Measurements from ENCODE around the gene KIF1B.
A peak's percentile ranks its signal among the peaks of the same experiment; 100 is the strongest.
"Not testable (repeated sequence)": the region's sequence is repeated elsewhere in the genome, so short reads cannot be mapped to it uniquely, and the experiment has no call there.

Gene KIF1B

DNA sequence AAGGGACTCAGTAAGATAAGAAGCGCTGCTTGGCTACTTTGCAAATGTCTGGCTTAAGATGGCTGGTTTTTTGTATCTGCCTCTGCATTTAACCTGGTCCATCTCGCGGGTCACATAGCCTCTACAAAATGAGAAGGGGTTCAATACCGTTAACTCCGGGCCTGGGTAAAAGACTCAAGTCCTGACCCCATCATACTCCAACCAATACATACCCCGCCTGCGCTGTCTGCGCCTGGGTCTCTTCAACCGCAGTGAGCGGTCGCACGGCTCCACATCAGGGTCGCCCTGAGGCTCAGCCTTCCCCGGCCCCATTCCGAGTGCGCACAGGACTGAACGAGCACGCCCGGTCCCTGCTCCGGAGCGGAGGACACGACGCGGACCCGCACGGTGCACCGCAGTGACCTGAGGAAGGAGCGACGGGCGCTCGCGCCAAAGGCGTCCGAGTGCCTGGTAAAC, 187.9 kb downstream of the KIF1B start:
- peak; percentile 24 for ATAC-seq (ENCODE audit: low read depth)
- Mint-ChIP-seq H3K9me3 (no peaks in the 10 kb centered on the region), H3K27me3 (no peaks in the 10 kb centered on the region), H3K4me1 (peaks cover 11% of the 10 kb centered on the region), H3K36me3 (peaks cover 6% of the 10 kb centered on the region), H3K4me3 (peak overlapping the region; percentile 91), H3K27ac (peak overlapping the region; percentile 81)
- no peak for DNase-seq (ENCODE audit: low spot score in 2 of 2)

DNA sequence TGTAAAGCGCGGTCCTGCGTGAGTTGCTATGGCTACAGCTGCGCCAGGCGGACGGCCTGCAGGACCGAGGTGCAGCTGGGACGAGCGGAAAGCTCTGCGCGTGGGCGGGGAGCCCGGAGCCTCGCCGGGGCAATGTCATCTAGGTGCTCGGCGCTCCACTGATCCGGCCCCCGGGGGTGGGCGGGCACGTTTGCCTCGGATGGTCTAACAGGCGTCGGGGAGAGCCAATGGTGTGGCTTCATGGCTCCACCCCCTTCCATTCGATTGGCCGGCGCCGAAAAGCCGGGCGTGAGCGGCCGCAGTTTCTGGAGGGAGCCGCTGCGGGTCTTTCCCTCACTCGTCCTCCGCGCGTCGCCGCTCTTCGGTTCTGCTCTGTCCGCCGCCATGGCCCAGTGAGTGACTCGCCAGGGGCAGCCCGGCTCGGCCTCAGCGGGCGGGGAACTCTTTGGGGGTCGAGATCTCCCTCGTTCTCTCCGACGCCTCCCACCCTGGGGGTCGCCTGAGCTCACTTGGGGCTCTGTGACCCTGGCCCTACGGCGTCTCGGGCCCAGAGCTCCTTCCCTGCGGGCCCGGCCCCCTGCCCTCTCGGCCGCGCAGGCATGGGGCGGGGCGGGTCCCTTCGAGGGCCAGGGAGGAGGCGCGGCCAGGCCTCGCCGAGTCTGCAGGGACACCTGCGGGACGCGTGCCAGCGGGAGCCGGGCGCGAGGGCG, 188.5 kb downstream of the KIF1B start, which contains the start of gene PGD:
Gene PGD, plus strand, starts transcription at position 331 of the 710 bp plus-strand sequence. Its CDS starts 54 bp downstream, at position 385.
- ATAC-seq (ENCODE audit: low read depth) (peak; percentile 91), DNase-seq (ENCODE audit: low spot score in 2 of 2) (peak; percentile 88 to 94)
- Mint-ChIP-seq H3K27me3 (no peaks in the 10 kb centered on the region), H3K9me3 (no peaks in the 10 kb centered on the region), H3K4me1 (peaks cover 11% of the 10 kb centered on the region), H3K4me3 (peak within 1 kb of the TSS; percentile 93), H3K36me3 (peaks cover 8% of the 10 kb centered on the region), H3K27ac (peak within 1 kb of the TSS; percentile 81)

DNA sequence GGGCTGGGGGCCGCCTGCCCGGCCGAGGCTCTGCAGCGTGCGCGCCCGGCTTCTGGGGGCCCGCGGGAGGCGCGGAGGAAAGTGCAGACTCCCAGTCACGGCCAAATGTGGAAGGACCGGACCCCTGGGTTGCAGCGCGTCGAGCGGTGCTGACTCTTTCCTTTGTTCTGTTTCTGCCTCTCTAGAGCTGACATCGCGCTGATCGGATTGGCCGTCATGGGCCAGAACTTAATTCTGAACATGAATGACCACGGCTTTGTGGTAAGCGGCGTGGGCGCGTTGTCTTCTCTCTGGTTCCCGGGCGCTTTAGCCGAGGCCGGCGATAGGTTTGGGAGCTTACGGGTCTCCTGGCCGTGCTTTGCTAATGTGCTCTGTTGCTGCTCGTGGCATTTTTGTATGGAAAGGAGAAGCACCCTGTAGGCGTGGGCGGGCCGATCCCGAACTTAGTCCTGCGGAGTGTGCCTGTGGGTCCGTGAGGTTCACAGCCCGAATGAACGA, 189.1 kb downstream of the KIF1B start:
- Mint-ChIP-seq H3K27me3 (no peaks in the 10 kb centered on the region), H3K4me1 (peaks cover 11% of the 10 kb centered on the region), H3K36me3 (peaks cover 10% of the 10 kb centered on the region), H3K27ac (peak overlapping the region; percentile 62), H3K9me3 (no peaks in the 10 kb centered on the region), H3K4me3 (peak overlapping the region; percentile 93)
- no peak for DNase-seq (ENCODE audit: low spot score in 2 of 2)
- no peak for ATAC-seq (ENCODE audit: low read depth)

DNA sequence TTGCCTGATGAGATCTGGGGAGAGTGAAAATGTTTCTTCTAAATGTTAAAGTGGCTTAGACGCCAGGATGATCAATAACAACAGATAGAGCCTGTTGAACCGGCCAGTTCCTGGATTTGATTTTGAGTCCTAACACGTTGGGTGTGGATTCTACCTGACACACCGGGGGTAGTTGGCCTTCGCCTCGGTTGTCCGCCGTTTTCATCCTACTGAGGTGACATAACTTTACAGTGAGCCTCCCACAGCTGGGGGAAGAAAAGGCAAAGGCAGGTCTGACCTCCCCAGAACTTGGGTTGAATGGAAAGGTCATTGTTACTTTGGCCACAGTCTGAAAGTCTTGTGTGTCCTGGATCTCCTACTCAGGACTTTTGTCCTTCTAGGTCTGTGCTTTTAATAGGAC, 189.6 kb downstream of the KIF1B start:
- H3K27ac Mint-ChIP-seq: peak overlapping the region; percentile 62
- H3K9me3 Mint-ChIP-seq: no peaks in the 10 kb centered on the region
- H3K36me3 Mint-ChIP-seq: peaks cover 10% of the 10 kb centered on the region
- ATAC-seq (ENCODE audit: low read depth) (no peak), DNase-seq (ENCODE audit: low spot score in 2 of 2) (no peak)
- H3K4me3 Mint-ChIP-seq: peak overlapping the region; percentile 93
- H3K4me1 Mint-ChIP-seq: peaks cover 11% of the 10 kb centered on the region
- H3K27me3 Mint-ChIP-seq: no peaks in the 10 kb centered on the region

DNA sequence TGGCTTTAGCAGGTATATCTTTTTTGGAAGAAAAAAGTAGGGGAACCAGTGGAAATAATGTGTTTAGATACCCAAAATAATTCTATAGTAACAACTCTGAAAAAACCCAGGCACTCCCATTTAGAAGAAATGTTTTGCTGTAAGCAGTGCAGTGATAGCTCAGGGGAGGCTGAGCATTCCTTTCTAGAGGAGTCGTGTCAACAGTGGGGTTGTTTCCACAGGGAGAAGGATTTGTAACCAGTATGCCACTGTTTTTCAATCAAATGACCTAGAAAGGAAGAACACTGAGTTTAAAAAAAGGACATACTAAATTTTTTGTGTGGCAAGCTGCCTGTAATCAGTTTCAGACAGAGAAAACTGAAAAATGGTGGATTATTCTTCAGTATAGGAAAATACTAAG, 190.9 kb downstream of the KIF1B start:
- Mint-ChIP-seq H3K36me3 (peaks cover 10% of the 10 kb centered on the region), H3K27ac (no peak overlapping the region), H3K9me3 (no peaks in the 10 kb centered on the region), H3K4me3 (no peak overlapping the region), H3K27me3 (no peaks in the 10 kb centered on the region), H3K4me1 (peaks cover 11% of the 10 kb centered on the region)
- no peak for ATAC-seq (ENCODE audit: low read depth)
- no peak for DNase-seq (ENCODE audit: low spot score in 2 of 2)

DNA sequence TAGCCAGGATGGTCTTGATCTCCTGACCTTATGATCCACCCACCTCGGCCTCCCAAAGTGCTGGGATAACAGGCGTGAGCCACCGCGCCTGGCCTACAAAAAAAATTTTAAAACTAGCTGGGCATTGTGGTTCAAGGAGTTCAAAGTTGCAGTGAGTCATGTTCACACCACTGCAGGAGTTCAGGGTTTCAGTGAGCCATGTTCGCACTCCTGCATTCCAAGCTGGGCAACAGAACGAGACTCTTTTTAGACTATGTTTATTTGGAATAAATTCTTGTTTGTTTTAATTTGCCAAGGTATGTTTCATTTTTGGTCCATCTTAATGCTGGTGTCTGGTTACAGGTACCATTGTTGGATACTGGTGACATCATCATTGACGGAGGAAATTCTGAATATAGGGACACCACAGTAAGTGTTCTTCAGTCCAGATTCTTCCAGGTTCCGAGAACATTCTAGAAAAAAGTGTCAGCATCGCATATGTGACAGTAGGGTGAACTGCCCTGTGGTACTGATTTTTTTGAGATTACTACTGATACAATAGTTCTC, 192.4 kb downstream of the KIF1B start:
- Mint-ChIP-seq H3K9me3 (no peaks in the 10 kb centered on the region), H3K27me3 (no peaks in the 10 kb centered on the region), H3K4me3 (no peak overlapping the region), H3K4me1 (peaks cover 7% of the 10 kb centered on the region), H3K27ac (no peak overlapping the region), H3K36me3 (peaks cover 17% of the 10 kb centered on the region)
- DNase-seq (ENCODE audit: low spot score in 2 of 2): no peak
- no peak for ATAC-seq (ENCODE audit: low read depth)

DNA sequence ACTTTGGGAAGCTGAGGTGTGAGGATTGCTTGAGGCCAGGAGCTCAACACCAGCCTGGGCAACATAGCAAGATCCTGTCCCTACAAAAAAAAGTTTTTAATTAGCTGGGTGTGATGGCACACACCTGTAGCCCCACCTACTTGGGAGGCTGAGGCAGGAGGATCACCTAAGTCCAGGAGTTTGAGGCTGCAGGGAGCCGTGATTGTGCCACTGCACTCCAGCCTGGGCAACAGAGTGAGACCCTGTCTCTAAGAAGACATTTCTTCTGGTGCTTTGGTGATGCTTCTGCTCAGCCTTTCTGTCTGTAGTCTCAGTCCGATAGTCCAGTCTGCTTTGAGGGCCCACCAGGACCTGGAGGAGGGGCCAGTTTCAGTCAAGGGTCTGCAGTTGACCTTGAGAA, 196.8 kb downstream of the KIF1B start:
- Mint-ChIP-seq H3K4me1 (no peaks in the 10 kb centered on the region), H3K9me3 (no peaks in the 10 kb centered on the region), H3K36me3 (peaks cover 31% of the 10 kb centered on the region), H3K27ac (no peak overlapping the region), H3K27me3 (no peaks in the 10 kb centered on the region), H3K4me3 (no peak overlapping the region)
- no peak for ATAC-seq (ENCODE audit: low read depth)
- no peak for DNase-seq (ENCODE audit: low spot score in 2 of 2)

DNA sequence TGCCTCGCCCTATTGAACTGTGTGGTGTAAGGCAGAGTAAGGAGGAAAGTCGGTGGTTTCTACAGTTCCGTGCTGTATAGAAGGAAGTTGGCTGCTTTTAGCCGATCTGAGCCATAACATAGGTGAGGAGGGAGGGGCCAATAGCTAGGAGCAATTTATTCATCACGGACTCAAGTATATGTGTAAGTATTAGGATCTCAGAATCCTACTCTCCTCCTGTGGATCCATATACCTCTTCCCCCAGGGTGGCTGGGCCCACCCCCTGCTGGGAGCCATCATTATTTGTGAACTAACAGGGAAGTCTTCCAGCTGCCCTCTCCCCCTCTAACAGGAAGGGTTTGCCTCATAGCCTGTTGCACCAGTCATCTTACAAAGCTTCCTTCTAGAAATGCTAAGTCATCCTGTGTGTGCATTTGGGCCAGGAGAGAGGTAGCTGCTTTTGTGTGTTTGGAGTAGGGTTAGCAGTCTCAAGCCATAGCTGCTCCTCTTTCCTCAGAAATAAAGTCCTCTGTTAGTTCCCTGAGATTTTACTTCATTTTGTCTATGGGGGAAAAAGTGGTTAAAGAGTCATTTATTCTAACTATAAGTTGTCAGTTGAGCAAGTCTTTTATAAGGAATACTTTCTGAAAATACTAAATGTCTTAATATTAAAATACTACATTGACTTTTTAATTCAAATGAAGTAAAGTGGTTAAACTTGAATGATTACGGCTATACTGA, 205.0 kb downstream of the KIF1B start:
- Mint-ChIP-seq H3K4me1 (no peaks in the 10 kb centered on the region), H3K27me3 (no peaks in the 10 kb centered on the region), H3K9me3 (no peaks in the 10 kb centered on the region), H3K4me3 (no peak overlapping the region), H3K27ac (peak overlapping the region; percentile 82), H3K36me3 (peaks cover 56% of the 10 kb centered on the region)
- ATAC-seq (ENCODE audit: low read depth) (no peak), DNase-seq (ENCODE audit: low spot score in 2 of 2) (no peak)

DNA sequence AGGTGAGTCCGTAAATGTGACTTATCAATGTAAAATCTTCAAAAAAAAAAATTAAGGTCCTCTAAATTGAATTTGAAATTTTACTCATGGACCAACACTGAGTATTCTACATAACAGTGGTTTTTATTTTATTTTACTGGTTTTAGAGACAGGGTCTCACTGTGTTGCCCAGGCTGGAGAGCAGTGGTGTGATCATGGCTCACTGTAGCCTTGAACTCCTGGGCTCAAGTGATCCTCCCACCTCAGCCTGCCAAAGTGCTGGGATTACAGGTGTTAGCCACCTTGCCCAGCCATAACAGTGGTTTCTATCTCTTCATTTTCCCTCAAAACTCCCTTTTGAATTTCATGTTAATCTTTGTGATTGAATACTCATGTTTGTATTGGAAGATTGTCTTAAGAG, 205.6 kb downstream of the KIF1B start:
- not testable (repeated sequence) for H3K27me3 Mint-ChIP-seq; H3K4me3 Mint-ChIP-seq; DNase-seq (ENCODE audit: low spot score in 2 of 2); H3K9me3 Mint-ChIP-seq; H3K4me1 Mint-ChIP-seq; ATAC-seq (ENCODE audit: low read depth); H3K27ac Mint-ChIP-seq
- peaks cover 55% of the 10 kb centered on the region for H3K36me3 Mint-ChIP-seq

DNA sequence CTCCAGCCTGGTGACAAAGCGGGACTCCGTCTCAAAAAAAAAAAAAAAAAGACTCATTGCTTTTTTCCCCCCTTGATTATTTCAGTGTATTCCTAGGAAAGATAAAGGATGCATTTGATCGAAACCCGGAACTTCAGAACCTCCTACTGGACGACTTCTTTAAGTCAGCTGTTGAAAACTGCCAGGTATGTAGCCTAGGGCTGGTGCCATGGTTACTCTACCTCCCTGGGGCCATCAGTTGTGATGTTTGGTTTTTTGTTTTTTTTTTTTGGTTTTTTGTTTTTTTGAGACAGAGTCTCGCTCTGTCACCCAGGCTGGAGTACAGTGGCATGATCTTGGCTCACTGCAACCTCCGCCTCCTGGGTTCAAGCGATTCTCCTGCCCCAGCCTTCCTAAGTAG, 208.4 kb downstream of the KIF1B start:
- peaks cover 34% of the 10 kb centered on the region for H3K36me3 Mint-ChIP-seq
- not testable (repeated sequence) for H3K4me3 Mint-ChIP-seq; H3K27me3 Mint-ChIP-seq; DNase-seq (ENCODE audit: low spot score in 2 of 2); H3K4me1 Mint-ChIP-seq; ATAC-seq (ENCODE audit: low read depth); H3K27ac Mint-ChIP-seq; H3K9me3 Mint-ChIP-seq

DNA sequence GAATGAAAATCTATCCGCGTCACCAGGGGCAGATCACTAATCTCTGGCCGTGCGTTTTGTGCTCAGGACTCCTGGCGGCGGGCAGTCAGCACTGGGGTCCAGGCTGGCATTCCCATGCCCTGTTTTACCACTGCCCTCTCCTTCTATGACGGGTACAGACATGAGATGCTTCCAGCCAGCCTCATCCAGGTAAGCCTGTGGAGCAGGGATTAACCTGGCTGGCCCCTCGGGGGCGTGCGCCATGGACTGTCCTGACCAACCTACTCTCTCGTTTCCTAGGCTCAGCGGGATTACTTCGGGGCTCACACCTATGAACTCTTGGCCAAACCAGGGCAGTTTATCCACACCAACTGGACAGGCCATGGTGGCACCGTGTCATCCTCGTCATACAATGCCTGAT, 209.0 kb downstream of the KIF1B start:
- H3K36me3 Mint-ChIP-seq: peaks cover 30% of the 10 kb centered on the region
- no peaks in the 10 kb centered on the region for H3K9me3 Mint-ChIP-seq

DNA sequence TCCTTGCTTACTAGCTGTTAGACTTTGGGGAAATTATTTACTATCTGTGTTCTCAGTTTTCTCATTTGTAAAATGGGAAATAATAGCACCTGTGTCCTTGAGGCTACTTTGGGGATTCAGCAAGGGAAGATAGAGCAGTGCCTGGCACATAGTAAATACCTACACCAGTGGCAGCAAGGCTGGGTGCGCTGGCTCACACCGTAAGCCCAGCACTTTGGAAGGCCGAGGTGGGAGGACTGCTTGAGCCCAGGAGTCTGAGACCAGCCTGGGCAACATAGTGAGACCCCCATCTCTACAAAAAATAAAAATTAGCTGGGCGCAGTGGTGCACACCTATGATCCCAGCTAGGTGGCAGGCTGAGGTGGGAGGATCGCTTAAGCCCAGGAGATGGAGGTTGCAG, 211.3 kb downstream of the KIF1B start:
- DNase-seq (ENCODE audit: low spot score in 2 of 2): no peak
- H3K4me1 Mint-ChIP-seq: no peaks in the 10 kb centered on the region
- no peaks in the 10 kb centered on the region for H3K9me3 Mint-ChIP-seq
- H3K27me3 Mint-ChIP-seq: no peaks in the 10 kb centered on the region
- ATAC-seq (ENCODE audit: low read depth): no peak
- peaks cover 25% of the 10 kb centered on the region for H3K36me3 Mint-ChIP-seq
- H3K4me3 Mint-ChIP-seq: no peak overlapping the region
- H3K27ac Mint-ChIP-seq: no peak overlapping the region

More for the DNA sequence above, 209.0 kb downstream of the KIF1B start:
- no peak overlapping the region for H3K27ac Mint-ChIP-seq
- H3K4me3 Mint-ChIP-seq: no peak overlapping the region
- H3K4me1 Mint-ChIP-seq: no peaks in the 10 kb centered on the region
- ATAC-seq (ENCODE audit: low read depth) (no peak), DNase-seq (ENCODE audit: low spot score in 2 of 2) (no peak)
- no peaks in the 10 kb centered on the region for H3K27me3 Mint-ChIP-seq

DNA sequence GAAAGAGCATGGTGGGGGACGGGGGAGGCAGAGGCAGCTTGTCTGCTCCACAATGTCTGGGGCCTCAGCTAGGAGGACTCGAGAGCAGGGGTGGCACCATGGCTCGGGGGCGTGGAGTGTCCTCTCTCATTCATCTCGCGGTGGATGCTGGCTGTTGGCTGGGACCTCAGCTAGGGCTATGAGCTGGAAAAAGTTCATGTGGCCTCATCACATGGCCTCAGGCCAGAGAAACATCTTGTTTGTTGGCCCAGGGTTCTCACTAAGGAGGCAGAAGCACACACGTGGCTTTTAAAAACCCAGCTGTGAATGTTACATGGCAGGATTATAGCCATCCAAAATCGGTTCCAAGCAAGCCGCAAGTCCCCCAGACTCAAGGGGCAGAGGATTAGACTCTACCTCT, 213.7 kb downstream of the KIF1B start:
- DNase-seq (ENCODE audit: low spot score in 2 of 2) (no peak), ATAC-seq (ENCODE audit: low read depth) (no peak)
- H3K9me3 Mint-ChIP-seq: no peaks in the 10 kb centered on the region
- peaks cover 12% of the 10 kb centered on the region for H3K36me3 Mint-ChIP-seq
- H3K27ac Mint-ChIP-seq: no peak overlapping the region
- H3K4me1 Mint-ChIP-seq: peaks cover 2% of the 10 kb centered on the region
- no peak overlapping the region for H3K4me3 Mint-ChIP-seq
- no peaks in the 10 kb centered on the region for H3K27me3 Mint-ChIP-seq

DNA sequence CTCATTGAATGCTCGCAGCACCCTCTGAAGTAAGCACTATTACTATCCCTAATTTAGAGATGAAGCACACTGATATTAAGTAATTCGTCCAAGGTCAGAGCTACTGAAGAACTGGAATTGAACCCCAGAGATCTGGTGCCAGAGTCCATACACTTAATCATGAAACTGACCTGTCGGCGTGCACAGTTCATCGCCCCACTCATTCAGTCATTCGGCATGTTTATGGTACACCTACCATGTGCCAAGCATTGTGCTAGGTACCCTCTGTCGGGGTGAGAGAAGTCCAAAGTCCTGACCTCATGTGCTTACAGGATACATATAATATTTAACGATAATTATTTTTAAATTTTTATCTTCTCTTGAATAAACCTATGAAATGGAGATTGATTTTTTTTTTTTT, 214.3 kb downstream of the KIF1B start:
- Mint-ChIP-seq H3K4me1 (peaks cover 2% of the 10 kb centered on the region), H3K9me3 (no peaks in the 10 kb centered on the region), H3K4me3 (no peak overlapping the region), H3K27me3 (no peaks in the 10 kb centered on the region), H3K36me3 (peaks cover 7% of the 10 kb centered on the region), H3K27ac (no peak overlapping the region)
- ATAC-seq (ENCODE audit: low read depth) (no peak), DNase-seq (ENCODE audit: low spot score in 2 of 2) (no peak)
